HepG2 (cell line): Measurements from ENCODE around the gene HCFC1. TPM values are rescaled to one million over a fixed set of nuclear protein-coding genes. Genes with fewer than 3 reads are reported as not detected.
A peak's percentile ranks its signal among the peaks of the same experiment; 100 is the strongest.

Experiments
- E2F1 ChIP-seq: sonication (generic); formaldehyde crosslinking; IDR thresholded peaks from 2 replicates; pipeline ENCODE4 v1.5.0; 2020; ENCODE audit warnings: missing genetic modification reagents
- FOXC1 ChIP-seq: sonication (generic); formaldehyde crosslinking; IDR thresholded peaks from 2 replicates; pipeline ENCODE4 v1.8.0; 2022; ENCODE audit warnings: mild to moderate bottlenecking, missing genetic modification reagents, borderline replicate concordance
- HMGXB3 ChIP-seq: sonication (generic); formaldehyde crosslinking; IDR thresholded peaks from 2 replicates; pipeline ENCODE4 v1.4.0; 2020; ENCODE audit warnings: missing genetic modification reagents, borderline replicate concordance
- MYPOP ChIP-seq: sonication (generic); formaldehyde crosslinking; IDR thresholded peaks from 2 replicates; pipeline ENCODE4 v1.8.1; 2023; ENCODE audit warnings: mild to moderate bottlenecking, moderate library complexity, missing genetic modification reagents
- NBN ChIP-seq: fragments of 450-650 bp; conservative IDR thresholded peaks from 2 replicates; pipeline ENCODE4 v1.6.1; 2017
- NFKBIZ ChIP-seq: IDR thresholded peaks from 2 replicates; pipeline ENCODE4 v1.6.1; 2018; ENCODE audit warnings: missing genetic modification reagents, missing compliant biosample characterization
- PHF20 ChIP-seq: sonication (generic); formaldehyde crosslinking; IDR thresholded peaks from 2 replicates; pipeline ENCODE4 v1.5.0; 2020; ENCODE audit warnings: mild to moderate bottlenecking, missing genetic modification reagents
- POLR2A ChIP-seq, 2 experiments: IDR thresholded peaks; 2 replicates each; pipeline ENCODE4 v1.6.1; 2011; ENCODE audit warnings: low read depth in 2 of 2, low read length in 2 of 2, mild to moderate bottlenecking in 1 of 2, moderate library complexity in 1 of 2; ENCODE audit not compliant: insufficient read depth in 1 of 2
- PRDM10 ChIP-seq: sonication (generic); formaldehyde crosslinking; IDR thresholded peaks from 2 replicates; pipeline ENCODE4 v1.4.0; 2020; ENCODE audit warnings: low read depth, missing genetic modification reagents
- PRMT3 ChIP-seq: sonication (generic); formaldehyde crosslinking; IDR thresholded peaks from 2 replicates; pipeline ENCODE4 v1.8.1; 2022; ENCODE audit warnings: low read depth, mild to moderate bottlenecking, moderate library complexity, missing genetic modification reagents, borderline replicate concordance
- THAP11 ChIP-seq: IDR thresholded peaks from 2 replicates; pipeline ENCODE4 v1.6.1; 2016; ENCODE audit warnings: missing biosample characterization, missing genetic modification reagents
- TOE1 ChIP-seq: sonication (generic); formaldehyde crosslinking; IDR thresholded peaks from 2 replicates; pipeline ENCODE4 v1.4.0; 2020; ENCODE audit warnings: mild to moderate bottlenecking, missing genetic modification reagents
- YY1 ChIP-seq: IDR thresholded peaks from 2 replicates; pipeline ENCODE4 v1.6.1; 2011; ENCODE audit warnings: low read length, low read depth, moderate library complexity, mild to moderate bottlenecking; ENCODE audit not compliant: insufficient read depth, insufficient replicate concordance
- ZNF205 ChIP-seq: IDR thresholded peaks from 2 replicates; pipeline ENCODE4 v1.6.1; 2018; ENCODE audit warnings: missing biosample characterization, missing genetic modification reagents
- ZNF276 ChIP-seq: sonication (generic); formaldehyde crosslinking; IDR thresholded peaks from 2 replicates; pipeline ENCODE4 v1.4.0; 2020; ENCODE audit warnings: mild to moderate bottlenecking, low read depth, missing genetic modification reagents
- ZNF382 ChIP-seq: sonication (generic); formaldehyde crosslinking; IDR thresholded peaks from 2 replicates; pipeline ENCODE4 v1.5.0; 2020; ENCODE audit warnings: missing genetic modification reagents, mild to moderate bottlenecking, borderline replicate concordance
- ZSCAN25 ChIP-seq: sonication (generic); formaldehyde crosslinking; IDR thresholded peaks from 2 replicates; pipeline ENCODE4 v1.8.0; 2022; ENCODE audit warnings: mild to moderate bottlenecking, missing genetic modification reagents
- polyA plus RNA-seq, 8 experiments: library from polyadenylated mRNA; depleted of rRNA in 3 of 8; stranded (reverse) in 7 of 8; unstranded in 1 of 8; fragments of >200 nt; fragmentation: Illumina TruSeq in 4 of 8; extraction: Trizol in 4 of 8; gene quantifications; 2 replicates each; pipeline versions ENCODE4 v1.2.1 to v1.2.3, GENCODE V29; 2011 to 2016; ENCODE audit warnings: low read depth in 4 of 8, missing spikeins in 1 of 8, mixed read lengths in 1 of 8; ENCODE audit not compliant: insufficient read depth in 1 of 8
- total RNA-seq, 5 experiments: library from RNA; depleted of rRNA; stranded (reverse); fragments of >200 nt; fragmentation: Illumina TruSeq; extraction: Trizol; gene quantifications; 2 replicates each; pipeline ENCODE4 v1.2.3, GENCODE V29; 2016; ENCODE audit warnings: low read depth in 1 of 5

Gene HCFC1
- total and polyA plus RNA-seq, 2 of the 13 experiments (the other 11 are each of a cell fraction or from before 2014, with no cell fraction given), result 5.8 to 17.8 TPM

GRCh38 chrX:153972368-153973126 is 929 bp upstream of the HCFC1 start, which contains the start of gene TMEM187 (continued):
- TF ChIP-seq HMGXB3 (no peak), E2F1 (no peak), POLR2A (IDR thresholded peaks at IDR 0.05; ENCODE audit: insufficient read depth in 1 of 2, low read depth in 2 of 2, low read length in 2 of 2) (peak in 1 of 2 experiments; percentile 48; a peak in 1 of 4 replicates), TOE1 (no peak), ZNF276 (CRISPR knock-in tag) (no peak), FOXC1 (CRISPR knock-in tag) (no peak), PHF20 (no peak), NBN (no peak), NFKBIZ (CRISPR knock-in tag) (no peak), THAP11 (CRISPR knock-in tag) (no peak), YY1 (peak; percentile 11), MYPOP (CRISPR knock-in tag) (no peak), PRDM10 (no peak), ZNF382 (CRISPR knock-in tag) (no peak), ZSCAN25 (CRISPR knock-in tag) (no peak), ZNF205 (CRISPR knock-in tag) (no peak), PRMT3 (CRISPR knock-in tag) (no peak)
